Upper lobe of right lung (tissue), 1 donor: Measurements from ENCODE around the gene IGF2R. TPM values are rescaled to one million over a fixed set of nuclear protein-coding genes. Genes with fewer than 3 reads are reported as not detected.

Experiments used
- ATAC-seq: fragments of 200-7000 bp; cut with Tn5 transposase; one replicate; pipeline ENCODE4 v1.9.1; 2020; ENCODE audit warnings: mild to moderate bottlenecking, moderate library complexity
- DNase-seq: peaks from one replicate; pipeline ENCODE4 v3.0.0-alpha.2; 2020
- H3K27ac ChIP-seq: fragments of 200-600 bp; one replicate; pipeline ENCODE4 v1.8.0; 2022
- H3K27me3 ChIP-seq: fragments of 200-600 bp; one replicate; pipeline ENCODE4 v1.8.0; 2022; ENCODE audit warnings: mild to moderate bottlenecking
- H3K36me3 ChIP-seq: fragments of 200-600 bp; one replicate; pipeline ENCODE4 v1.8.0; 2022
- H3K4me1 ChIP-seq: fragments of 200-600 bp; one replicate; pipeline ENCODE4 v1.8.0; 2022
- H3K4me3 ChIP-seq: fragments of 200-600 bp; one replicate; pipeline ENCODE4 v1.8.0; 2022; ENCODE audit warnings: mild to moderate bottlenecking
- H3K9me3 ChIP-seq: fragments of 200-600 bp; one replicate; pipeline ENCODE4 v1.8.0; 2022
- CTCF ChIP-seq: fragments of 200-600 bp; IDR thresholded peaks from one replicate; pipeline ENCODE4 v1.8.0; 2022; ENCODE audit warnings: antibody characterized with exemption
- intact Hi-C: fragments of 100-400 bp; cut with DNase I; formaldehyde crosslinking; loops from one replicate; pipeline ENCODE4 v1.11.0; 2022
- total RNA-seq: library from RNA; stranded (reverse); fragmentation: NEBNext Ultra II Directional; extraction: Animal tissue kit (Norgen Biotek cat#: 25700); gene quantifications from one replicate; pipeline ENCODE4 v1.2.1, GENCODE V29; 2021
- donor health status: DM: no; HTN: yes; CAD: no; lungs with severe emphysema.

Gene IGF2R
- total RNA-seq, 1 donor from 2014 or later: 144 TPM

DNA sequence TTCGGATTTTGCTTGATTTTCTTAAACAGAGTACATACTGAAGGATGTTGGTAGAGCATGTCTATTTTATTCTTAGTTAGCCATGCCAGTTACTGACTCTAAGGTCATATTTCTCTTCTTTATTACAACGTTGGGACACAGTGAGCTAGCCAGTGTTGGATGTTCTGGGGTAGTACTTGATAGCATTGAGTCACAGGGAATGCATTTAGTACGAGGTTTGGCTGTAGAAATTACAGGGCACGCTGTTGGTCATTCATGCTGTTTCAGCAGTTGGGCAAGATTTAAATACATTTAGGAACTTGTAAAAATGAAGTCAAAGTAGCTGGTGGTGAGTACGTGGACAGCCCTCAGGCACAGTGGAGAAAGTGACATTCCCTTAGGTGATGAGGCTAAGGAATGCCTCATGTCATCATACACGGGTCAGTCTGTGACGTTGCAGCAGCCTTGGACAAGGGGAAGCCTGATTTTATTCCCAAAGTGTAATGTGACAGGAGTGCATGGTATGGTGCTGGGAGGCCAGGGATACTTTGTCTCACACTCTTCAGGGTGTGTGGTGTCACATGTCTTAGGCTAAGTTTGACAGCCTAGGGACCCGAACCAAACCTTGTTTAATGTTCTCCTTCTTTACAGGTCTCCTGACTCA, 95.0 kb downstream of the IGF2R start:
- H3K27me3 ChIP-seq: no peaks in the 10 kb centered on the region
- TF ChIP-seq CTCF: no peak
- H3K4me3 ChIP-seq: no peak overlapping the region
- ATAC-seq: no peak
- H3K36me3 ChIP-seq: peaks cover 96% of the 10 kb centered on the region
- DNase-seq: no peak
- no peaks in the 10 kb centered on the region for H3K4me1 ChIP-seq
- H3K9me3 ChIP-seq: no peaks in the 10 kb centered on the region
- no peak overlapping the region for H3K27ac ChIP-seq
- intact Hi-C loops: no loop called here

- intact Hi-C loops: no loop called here
- ATAC-seq: no peak
Measured at GRCh38 chr6:160065200-160065599, 96.3 kb downstream of the IGF2R start.

GRCh38 chr6:160067564-160067963, 98.7 kb downstream of the IGF2R start:
- DNase-seq (no peak), ATAC-seq (no peak)
- H3K36me3 ChIP-seq: peaks cover 96% of the 10 kb centered on the region
- H3K4me1 ChIP-seq: no peaks in the 10 kb centered on the region
- H3K27me3 ChIP-seq: no peaks in the 10 kb centered on the region
- H3K9me3 ChIP-seq: no peaks in the 10 kb centered on the region
- intact Hi-C loops: no loop called here
- no peak overlapping the region for H3K4me3 ChIP-seq
- TF ChIP-seq CTCF: no peak
- no peak overlapping the region for H3K27ac ChIP-seq

More at GRCh38 chr6:160065200-160065599, 96.3 kb downstream of the IGF2R start:
- Histone ChIP-seq H3K36me3 (peaks cover 96% of the 10 kb centered on the region), H3K27ac (no peak overlapping the region), H3K4me3 (no peak overlapping the region), H3K27me3 (no peaks in the 10 kb centered on the region), H3K4me1 (no peaks in the 10 kb centered on the region), H3K9me3 (no peaks in the 10 kb centered on the region)
- no peak for TF ChIP-seq CTCF
- DNase-seq: no peak

DNA sequence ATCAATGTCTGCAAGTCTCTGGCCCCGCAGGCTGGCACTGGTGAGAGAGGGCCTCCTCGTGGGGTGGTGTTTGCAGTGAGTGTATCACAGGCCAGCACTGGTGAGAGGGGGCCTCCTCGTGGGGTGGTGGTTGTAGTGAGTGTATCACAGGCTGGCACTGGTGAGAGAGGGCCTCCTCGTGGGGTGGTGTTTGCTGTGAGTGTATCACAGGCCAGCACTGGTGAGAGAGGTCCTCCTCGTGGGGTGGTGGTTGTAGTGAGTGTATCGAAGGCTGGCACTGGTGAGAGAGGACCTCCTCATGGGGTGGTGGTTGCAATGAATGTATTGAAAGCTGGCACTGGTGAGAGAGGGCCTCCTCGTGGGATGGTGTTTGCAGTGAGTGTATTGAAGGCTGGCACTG, 99.5 kb downstream of the IGF2R start:
- intact Hi-C loops: no loop called here
- TF ChIP-seq CTCF: no peak
- no peak for DNase-seq

DNA sequence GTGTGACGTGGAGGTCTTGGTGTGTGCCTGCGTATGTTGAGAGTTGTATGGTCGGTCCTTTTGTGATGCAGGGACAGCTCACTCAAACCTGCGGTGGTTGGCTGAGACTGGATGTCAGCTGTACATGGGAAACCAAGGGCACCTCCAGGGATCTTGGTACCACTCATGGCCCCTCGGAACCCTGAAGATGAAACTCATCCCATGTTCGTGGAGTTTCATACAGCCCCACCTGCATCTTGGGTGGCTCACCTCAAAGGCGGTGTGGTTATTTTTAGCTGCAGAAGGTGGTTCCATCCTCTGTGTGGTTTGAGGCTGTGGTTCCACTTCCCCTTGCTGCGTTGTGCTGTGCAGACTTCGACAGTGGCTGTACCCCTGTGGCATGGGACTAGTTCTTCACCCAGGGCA, 100.2 kb downstream of the IGF2R start:
- Histone ChIP-seq H3K27me3 (no peaks in the 10 kb centered on the region), H3K4me3 (no peak overlapping the region), H3K4me1 (no peaks in the 10 kb centered on the region), H3K9me3 (no peaks in the 10 kb centered on the region), H3K36me3 (peaks cover 96% of the 10 kb centered on the region), H3K27ac (no peak overlapping the region)
- intact Hi-C loops: no loop called here
- DNase-seq (no peak), ATAC-seq (no peak)
- no peak for TF ChIP-seq CTCF

More for the DNA sequence above, 99.5 kb downstream of the IGF2R start:
- H3K36me3 ChIP-seq: peaks cover 96% of the 10 kb centered on the region
- H3K4me3 ChIP-seq: no peak overlapping the region
- H3K4me1 ChIP-seq: no peaks in the 10 kb centered on the region
- H3K27me3 ChIP-seq: no peaks in the 10 kb centered on the region
- ATAC-seq: no peak
- H3K9me3 ChIP-seq: no peaks in the 10 kb centered on the region
- H3K27ac ChIP-seq: no peak overlapping the region

- TF ChIP-seq CTCF: no peak
- no peaks in the 10 kb centered on the region for H3K4me1 ChIP-seq
- DNase-seq (no peak), ATAC-seq (no peak)
- intact Hi-C loops: no loop called here
- H3K36me3 ChIP-seq: peaks cover 94% of the 10 kb centered on the region
- H3K27me3 ChIP-seq: no peaks in the 10 kb centered on the region
- no peak overlapping the region for H3K27ac ChIP-seq
- no peaks in the 10 kb centered on the region for H3K9me3 ChIP-seq
- no peak overlapping the region for H3K4me3 ChIP-seq
Measured at GRCh38 chr6:160069459-160069858, 100.6 kb downstream of the IGF2R start.
